Inflammatory macrophage treated with lipopolysaccharide for 1 hour (primary cell): Measurements from ENCODE around the gene FAF2.

Experiments used
- DNase-seq, 2 donors: peaks; one replicate each; pipeline ENCODE4 v3.0.0-alpha.2; 2020 to 2022

FAF2 gene

DNA sequence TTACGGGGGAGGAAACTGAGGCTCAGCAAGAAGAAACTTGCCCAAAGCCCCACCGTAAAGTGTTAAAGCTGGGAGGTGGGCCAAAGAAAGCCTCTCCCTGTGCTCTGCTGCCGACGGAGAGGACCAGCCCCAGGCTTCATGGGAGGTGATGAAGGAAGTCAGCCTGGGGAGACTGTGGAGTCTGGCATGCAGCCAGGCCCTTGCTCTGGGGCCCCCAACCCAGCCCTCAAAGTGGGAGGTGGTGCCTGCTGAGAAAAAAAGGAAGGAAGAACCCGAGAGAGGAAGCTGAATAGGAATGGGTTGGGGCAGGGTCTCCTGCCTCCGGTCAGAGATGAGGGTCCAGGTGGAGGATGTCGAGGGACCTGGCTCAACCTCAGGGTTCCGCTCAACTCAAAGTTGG lies 85.2 kb downstream of the FAF2 start:
- DNase-seq: no peak

DNA sequence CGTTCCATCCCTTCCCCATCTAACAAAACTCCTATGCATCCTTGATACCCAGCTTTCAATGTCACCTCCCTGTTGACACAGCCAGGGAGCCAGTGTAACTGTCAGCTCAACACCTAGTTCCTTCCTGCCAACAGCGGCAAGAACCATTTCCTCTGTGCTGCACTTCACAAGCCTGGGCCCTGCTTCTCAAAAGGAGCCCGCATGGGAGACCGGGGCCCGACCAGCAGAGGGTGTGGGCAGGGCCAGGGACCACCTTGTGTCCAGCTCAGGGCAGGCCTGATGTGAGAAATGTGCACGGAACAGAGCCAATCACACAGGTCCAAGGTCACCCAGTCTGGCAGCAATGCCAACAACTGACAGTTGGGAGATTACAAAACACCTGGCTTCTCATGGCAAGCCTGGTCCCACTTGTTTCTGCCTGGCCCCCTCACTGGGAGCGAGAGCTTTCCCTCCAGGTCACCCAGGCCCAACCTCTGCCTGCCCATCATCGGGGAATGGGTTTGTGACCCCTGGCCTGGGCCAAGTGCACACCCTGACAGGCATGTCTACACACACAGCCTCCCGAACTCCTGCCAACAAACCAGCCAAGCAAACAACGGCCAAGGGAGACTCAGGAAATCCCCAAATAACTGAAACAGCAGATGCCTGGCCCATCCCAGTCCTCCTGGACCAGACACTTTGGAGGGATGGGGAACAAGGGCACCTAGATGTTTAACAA lies 85.9 kb downstream of the FAF2 start:
- no peak for DNase-seq

DNA sequence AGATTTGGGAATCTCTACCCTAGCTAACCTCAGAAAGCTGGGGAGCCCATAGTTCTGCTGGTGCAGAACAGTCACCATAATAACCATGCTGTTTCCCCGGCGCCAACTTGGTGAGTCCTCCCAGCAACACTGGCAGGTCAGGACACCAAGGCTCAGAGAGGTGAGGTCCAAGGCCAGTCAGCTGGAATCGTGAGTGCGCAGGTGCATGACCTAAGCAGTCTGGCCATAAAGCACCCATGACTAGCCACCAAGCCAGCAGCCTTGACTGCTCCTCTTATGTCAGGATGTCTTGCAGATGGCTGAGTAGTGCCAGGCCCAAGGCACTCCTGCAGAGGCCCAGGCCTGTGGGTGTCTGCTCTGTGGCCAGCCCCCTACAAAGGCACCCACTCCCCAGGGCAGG lies 86.5 kb downstream of the FAF2 start:
- DNase-seq: no peak

DNA sequence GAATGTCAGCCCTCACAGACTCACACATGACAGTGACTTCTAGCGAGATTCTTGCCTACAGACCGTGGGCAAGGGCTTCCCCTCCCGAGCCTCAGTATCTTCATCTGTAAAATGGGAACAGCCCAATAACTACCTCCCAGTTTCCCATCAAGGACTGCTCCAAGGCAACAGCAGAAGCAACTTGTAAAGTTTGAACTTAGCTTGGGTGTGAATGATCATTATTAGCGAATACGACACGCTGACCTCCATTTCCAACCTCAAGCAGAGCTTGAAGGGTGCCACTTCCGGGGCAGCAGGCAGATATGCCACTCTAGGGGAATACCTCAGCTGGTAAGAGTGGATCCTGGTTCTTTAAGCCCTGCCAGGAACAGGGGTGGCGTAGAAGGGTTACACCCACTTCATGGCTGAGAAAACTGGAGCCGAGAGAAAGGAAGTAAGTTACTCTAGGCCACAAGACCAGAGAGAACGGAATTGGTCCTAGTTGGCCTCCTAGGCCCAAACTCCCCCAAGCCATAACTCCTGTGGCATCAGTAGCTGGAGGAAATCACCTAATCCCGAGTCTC lies 87.0 kb downstream of the FAF2 start:
- DNase-seq: peak; percentile 72 to 82

- no peak for DNase-seq
Measured at GRCh38 chr5:176535664-176536131, 87.5 kb downstream of the FAF2 start.

- DNase-seq: peak; percentile 66 to 67
Measured at GRCh38 chr5:176536132-176536901, 88.1 kb downstream of the FAF2 start.

GRCh38 chr5:176536902-176537553 lies 88.8 kb downstream of the FAF2 start, which contains the start of gene RNF44:
RNF44 (minus strand) TSS chr5:176537402; CDS start chr5:176532472, 4,930 bp downstream.
- peak; percentile 93 to 95 for DNase-seq

GRCh38 chr5:176537554-176538229 lies 89.5 kb downstream of the FAF2 start:
- peak; percentile 98 to 99 for DNase-seq

DNA sequence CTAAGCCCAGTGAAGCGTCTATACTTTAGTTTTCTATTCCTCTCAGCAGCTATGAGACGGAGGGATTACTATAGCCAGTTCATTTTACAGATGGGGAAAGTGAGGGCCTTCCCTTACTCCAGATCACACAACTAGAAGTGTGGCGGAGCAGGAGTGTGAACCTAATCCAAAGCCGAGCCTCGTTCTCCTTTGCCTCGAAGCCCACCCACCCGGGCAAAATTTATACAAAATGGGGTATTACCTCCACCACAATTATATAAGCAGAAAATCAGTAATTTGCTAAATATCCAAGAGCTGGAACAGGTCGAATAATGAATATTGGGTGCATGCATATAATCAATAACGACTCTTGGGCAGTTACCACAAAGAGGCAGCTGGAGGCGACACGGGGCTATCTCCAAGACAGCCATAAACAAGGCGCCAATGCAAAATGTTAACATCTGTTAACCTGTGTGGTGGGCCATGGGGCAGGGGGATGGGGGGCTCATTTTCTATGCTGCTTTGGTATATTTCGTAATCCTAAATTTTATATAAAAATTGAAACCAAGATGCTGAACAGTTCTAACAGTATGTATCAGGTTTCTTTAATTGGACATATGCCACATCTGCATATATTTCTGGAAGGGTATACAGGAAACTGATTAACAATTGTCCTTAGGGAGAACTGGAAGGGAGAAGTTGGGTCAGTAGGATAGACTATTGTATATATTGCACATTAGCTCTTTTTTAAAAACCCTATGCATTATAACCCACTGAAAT lies 90.2 kb downstream of the FAF2 start:
- DNase-seq: no peak

GRCh38 chr5:176538989-176539384 lies 90.8 kb downstream of the FAF2 start:
- no peak for DNase-seq

DNA sequence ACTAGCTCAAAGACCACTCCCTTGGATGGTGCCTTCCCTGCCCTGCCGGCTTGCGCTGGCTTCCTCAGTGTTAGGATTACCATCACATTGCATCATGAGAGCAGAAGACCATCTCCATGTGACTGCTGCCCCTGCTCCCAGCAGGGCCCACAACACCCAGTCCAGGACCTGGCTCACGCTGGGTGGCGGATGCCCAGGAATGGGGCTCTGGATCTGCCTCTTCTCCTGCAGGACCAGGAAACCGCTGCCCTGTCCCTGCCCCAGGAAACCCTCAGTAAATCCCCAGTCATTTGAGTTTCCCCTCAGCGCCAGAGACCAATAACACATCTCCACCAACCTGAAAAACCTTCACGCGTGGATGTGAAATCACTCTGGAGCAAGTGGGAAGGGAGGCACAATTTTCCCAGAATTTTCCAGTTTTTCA lies 92.3 kb downstream of the FAF2 start:
- no peak for DNase-seq

- no peak for DNase-seq
Measured at GRCh38 chr5:176540956-176541337, 92.8 kb downstream of the FAF2 start.

DNA sequence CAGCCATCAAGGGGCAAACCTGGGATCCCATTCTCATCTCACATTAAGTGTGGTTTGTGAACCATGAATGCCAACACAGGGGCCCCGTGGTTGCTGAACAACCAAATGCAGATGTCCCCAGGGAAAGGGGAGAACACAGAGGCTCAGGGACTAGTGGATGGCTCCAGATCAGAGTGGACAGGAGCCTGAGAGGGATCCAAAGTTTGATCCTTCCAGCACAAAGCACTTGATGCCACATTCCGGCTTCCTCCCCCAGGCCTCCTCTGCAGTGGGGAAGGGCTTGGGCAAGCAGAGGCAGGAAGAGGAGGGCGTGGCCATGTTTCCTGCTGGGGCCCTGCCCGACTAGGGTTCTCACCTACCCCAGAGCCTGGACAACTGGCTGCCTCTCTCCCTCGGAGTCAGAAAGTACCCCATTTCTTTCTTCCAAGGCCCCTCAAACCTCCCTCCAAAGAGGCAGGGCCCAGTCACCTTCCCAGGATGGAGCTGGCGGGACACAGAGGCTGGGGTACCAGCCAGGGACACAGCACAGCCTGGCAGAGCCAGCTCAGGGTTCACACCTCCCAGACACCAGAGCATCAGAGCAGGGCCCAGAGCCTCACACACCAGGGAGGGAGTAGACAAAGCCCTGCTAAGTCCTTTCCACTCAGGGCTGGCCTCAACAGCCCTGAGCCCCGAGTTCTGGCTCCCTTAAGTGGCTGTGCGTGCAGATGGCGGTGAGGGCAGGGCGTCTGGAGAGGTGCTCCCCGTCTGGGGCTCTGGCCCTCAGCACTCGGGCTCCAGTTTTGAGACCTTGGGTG lies 93.4 kb downstream of the FAF2 start:
- no peak for DNase-seq

DNA sequence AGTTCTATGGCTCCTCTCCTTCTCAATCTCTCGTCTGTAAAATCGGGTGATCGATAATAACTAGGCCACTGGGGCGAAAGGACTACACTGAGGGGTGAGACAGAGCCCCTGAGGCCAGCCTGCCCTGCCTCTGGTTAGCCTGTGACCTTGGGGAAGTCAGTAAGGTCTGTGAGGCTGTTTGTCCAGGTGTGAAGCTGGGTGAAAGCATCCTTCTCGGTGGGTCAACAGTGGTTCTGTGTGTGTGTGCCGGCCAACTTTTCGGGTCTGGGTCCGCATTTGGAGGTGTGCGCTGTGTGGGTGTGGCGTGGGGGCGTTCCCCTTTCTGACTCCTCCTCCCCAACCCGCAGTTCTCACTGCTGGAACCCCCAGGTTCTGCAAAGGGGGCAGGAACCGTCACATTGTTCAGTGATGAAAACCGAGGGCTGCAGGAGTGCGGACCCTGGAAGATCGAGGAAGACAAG lies 94.0 kb downstream of the FAF2 start:
- DNase-seq: no peak

GRCh38 chr5:176542596-176543427 lies 94.6 kb downstream of the FAF2 start:
- DNase-seq: no peak

- peak; percentile 51 to 54 for DNase-seq
Measured at GRCh38 chr5:176543428-176544182, 95.4 kb downstream of the FAF2 start.

GRCh38 chr5:176545388-176545736 lies 97.2 kb downstream of the FAF2 start:
- no peak for DNase-seq

DNA sequence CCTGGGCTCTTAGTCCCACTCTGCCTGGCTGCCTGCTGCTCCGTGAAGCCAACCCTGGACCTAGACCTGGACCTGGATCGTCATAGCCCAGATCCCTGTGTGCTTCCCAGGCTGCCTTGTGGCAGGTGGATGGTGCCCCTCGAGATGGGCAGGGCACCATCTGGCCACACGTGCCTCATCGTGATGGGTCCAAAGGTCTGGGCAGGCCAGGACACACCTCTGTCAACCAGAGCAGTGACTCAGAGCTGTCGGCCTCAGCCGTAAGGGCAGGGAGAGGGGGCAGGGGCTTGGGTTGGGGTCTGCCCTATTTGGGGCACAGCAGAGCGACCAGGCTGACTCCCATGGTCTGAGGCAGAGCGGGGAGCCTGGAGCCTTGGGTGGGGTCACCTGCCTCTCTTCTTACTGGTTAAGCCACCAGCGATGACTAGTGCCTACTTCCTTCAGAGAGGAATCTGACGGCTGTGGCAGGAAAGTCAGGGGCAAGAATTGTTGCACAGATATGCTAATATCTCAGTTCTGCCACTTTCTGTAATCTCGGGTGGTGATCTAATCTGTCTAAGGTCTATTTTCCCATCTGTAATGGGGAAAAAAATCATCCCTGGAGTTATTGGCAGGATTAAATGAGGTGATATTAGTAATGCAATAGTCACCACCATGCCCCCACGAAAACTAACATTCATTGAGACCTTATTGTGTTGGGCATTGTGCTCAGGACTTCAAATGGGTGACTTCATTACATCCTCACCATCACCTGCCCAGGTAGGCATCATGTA lies 97.7 kb downstream of the FAF2 start:
- no peak for DNase-seq
